Subcutaneous adipose tissue (tissue), 4 donors: ENCODE results near the gene SLC35D1. TPM values are rescaled to one million over a fixed set of nuclear protein-coding genes. Genes with fewer than 3 reads are reported as not detected.

Experiments used
- CTCF ChIP-seq: fragments of 450-650 bp; IDR thresholded peaks from one replicate; pipeline ENCODE4 v1.5.1; 2016; ENCODE audit warnings: low read depth, mild to moderate bottlenecking, control low read depth, antibody characterized with exemption, moderate library complexity
- total RNA-seq, 4 donors: library from RNA; depleted of rRNA; stranded (reverse); fragments of >200 nt; gene quantifications; one replicate each; pipeline ENCODE4 v1.1.0, GENCODE V29; 2016

SLC35D1 gene
- total RNA-seq, 4 donors from 2014 or later = 11.1 to 15.1 (median 13.7) TPM

- no peak for TF ChIP-seq CTCF
These were observed 33.6 kb downstream of the SLC35D1 start for GRCh38 chr1:67020304-67020703.

- no peak for TF ChIP-seq CTCF
These were observed 34.3 kb downstream of the SLC35D1 start for GRCh38 chr1:67019600-67020136.

- TF ChIP-seq CTCF = no peak
These were observed 34.8 kb downstream of the SLC35D1 start for GRCh38 chr1:67019121-67019520.

- no peak for TF ChIP-seq CTCF
These were observed 35.4 kb downstream of the SLC35D1 start for GRCh38 chr1:67018574-67018973.

- TF ChIP-seq CTCF = no peak
These were observed 40.4 kb downstream of the SLC35D1 start for GRCh38 chr1:67013573-67013972.

GRCh38 chr1:67009792-67010191 lies 44.2 kb downstream of the SLC35D1 start:
- TF ChIP-seq CTCF = no peak

GRCh38 chr1:67005068-67005467 lies 48.9 kb downstream of the SLC35D1 start:
- no peak for TF ChIP-seq CTCF
